SK-N-SH (cell line): Measurements from ENCODE around the gene PAEP. TPM values are rescaled to one million over a fixed set of nuclear protein-coding genes. Genes with fewer than 3 reads are reported as not detected.

Experiments used
- CTCF ChIA-PET: fragments of 300-600, 350-600 bp; formaldehyde crosslinking; extraction: SDS; loops from one replicate; lab custom pipeline; 2021; lab: Yijun Ruan, JAX
- POLR2A ChIA-PET: fragments of 350-600 bp; sonication (Branson Sonifier 250); formaldehyde crosslinking; extraction: SDS; loops from one replicate; lab custom pipeline; 2020; ENCODE audit warnings: antibody characterized with exemption, inconsistent platforms; lab: Yijun Ruan, JAX
- DNase-seq: peaks from one replicate; pipeline ENCODE4 v3.0.0; 2012
- H2AFZ ChIP-seq: fragments of 200-600 bp; sonication (generic); 2 replicates; pipeline ENCODE4 v1.8.1; 2016; ENCODE audit warnings: antibody characterized with exemption, mild to moderate bottlenecking, low read depth
- H3F3A ChIP-seq: fragments of 200-600 bp; sonication (generic); replicated peaks from 2 replicates; pipeline ENCODE3; 2016; ENCODE audit warnings: antibody characterized with exemption, mild to moderate bottlenecking; ENCODE audit not compliant: insufficient read depth
- H3K27ac ChIP-seq, 2 experiments: fragments of 200-500 bp in 1 of 2; fragments of 200-600 bp in 1 of 2; sonication (Bioruptor generic) in 1 of 2; sonication (generic), shearing (Covaris generic) in 1 of 2; 2 replicates each; pipeline versions ENCODE4 v1.5.1 to v1.6.1; 2014 to 2016; ENCODE audit warnings: low read depth in 2 of 2, inconsistent platforms in 1 of 2, low read length in 1 of 2, mild to moderate bottlenecking in 1 of 2, mixed read lengths in 1 of 2
- H3K27me3 ChIP-seq: fragments of 200-600 bp; sonication (generic), shearing (Covaris generic); 2 replicates; pipeline ENCODE4 v1.6.1; 2016; ENCODE audit warnings: mixed run types; ENCODE audit not compliant: insufficient read depth
- H3K36me3 ChIP-seq, 2 experiments: fragments of 200-500 bp in 1 of 2; fragments of 200-600 bp in 1 of 2; sonication (Bioruptor generic) in 1 of 2; sonication (generic) in 1 of 2; replicated peaks in 1 of 2; 2 replicates each; pipeline versions ENCODE3 to v1.5.1; 2014 to 2016; ENCODE audit warnings: low read length in 1 of 2, mild to moderate bottlenecking in 1 of 2; ENCODE audit not compliant: insufficient read depth in 2 of 2, control insufficient read depth in 1 of 2
- H3K4me1 ChIP-seq, 2 experiments: fragments of 200-500 bp in 1 of 2; fragments of 200-600 bp in 1 of 2; sonication (Bioruptor generic) in 1 of 2; sonication (generic), shearing (Covaris generic) in 1 of 2; 2 replicates each; pipeline versions ENCODE4 v1.5.1 to v1.6.1; 2014 to 2016; ENCODE audit warnings: low read depth in 1 of 2, low read length in 1 of 2, mixed run types in 1 of 2; ENCODE audit not compliant: insufficient read depth in 2 of 2, control insufficient read depth in 1 of 2
- H3K4me2 ChIP-seq: fragments of 200-600 bp; sonication (generic), shearing (Covaris generic); 2 replicates; pipeline ENCODE4 v1.6.1; 2017; ENCODE audit warnings: mixed run types
- H3K4me3 ChIP-seq, 2 experiments: fragments of 200-500 bp in 1 of 2; fragments of 200-600 bp in 1 of 2; sonication (Bioruptor generic) in 1 of 2; sonication (generic), shearing (Covaris generic) in 1 of 2; 2 replicates each; pipeline versions ENCODE4 v1.5.1 to v1.8.1; 2014 to 2016; ENCODE audit warnings: low read depth in 2 of 2, inconsistent platforms in 1 of 2, low read length in 1 of 2, mild to moderate bottlenecking in 1 of 2, mixed read lengths in 1 of 2, moderate library complexity in 1 of 2
- H3K79me2 ChIP-seq: fragments of 200-600 bp; sonication (generic); 2 replicates; pipeline ENCODE4 v1.8.1; 2017; ENCODE audit warnings: mild to moderate bottlenecking; ENCODE audit not compliant: insufficient read depth
- H3K9ac ChIP-seq: fragments of 200-600 bp; sonication (generic); 2 replicates; pipeline ENCODE4 v1.6.1; 2017; ENCODE audit warnings: mixed run types
- H3K9me2 ChIP-seq: fragments of 200-600 bp; sonication (generic); 2 replicates; pipeline ENCODE4 v1.6.1; 2017; ENCODE audit warnings: mixed run types
- H3K9me3 ChIP-seq: fragments of 200-600 bp; sonication (generic); 2 replicates; pipeline ENCODE4 v1.6.1; 2017; ENCODE audit warnings: mixed run types, mild to moderate bottlenecking, moderate library complexity
- H4K20me1 ChIP-seq: fragments of 200-600 bp; sonication (generic); 2 replicates; pipeline ENCODE4 v1.6.1; 2017; ENCODE audit warnings: mild to moderate bottlenecking, mixed run types; ENCODE audit not compliant: insufficient read depth
- CHD2 ChIP-seq: fragments of 150-350 bp; IDR thresholded peaks from 2 replicates; pipeline ENCODE4 v1.6.1; 2018; ENCODE audit warnings: low read length; ENCODE audit not compliant: partially characterized antibody
- ELF1 ChIP-seq: IDR thresholded peaks from 2 replicates; pipeline ENCODE4 v1.4.0; 2012
- EP300 ChIP-seq, 2 experiments: IDR thresholded peaks; 2 replicates each; pipeline versions ENCODE4 v1.4.0 to v1.6.1; 2012; ENCODE audit warnings: borderline replicate concordance in 1 of 2, low read depth in 1 of 2, low read length in 1 of 2
- FOXJ3 ChIP-seq: sonication (generic); formaldehyde crosslinking; IDR thresholded peaks from 2 replicates; pipeline ENCODE4 v1.5.1; 2020; ENCODE audit warnings: mild to moderate bottlenecking, missing genetic modification reagents
- GABPA ChIP-seq: IDR thresholded peaks from 2 replicates; pipeline ENCODE4 v1.4.0; 2012; ENCODE audit warnings: low read depth, mild to moderate bottlenecking
- IRF3 ChIP-seq: fragments of 150-350 bp; IDR thresholded peaks from 2 replicates; pipeline ENCODE4 v1.6.1; 2016; ENCODE audit warnings: mild to moderate bottlenecking, low read depth, low read length
- JUND ChIP-seq: IDR thresholded peaks from 2 replicates; pipeline ENCODE4 v1.4.0; 2012
- MAX ChIP-seq: IDR thresholded peaks from 2 replicates; pipeline ENCODE4 v1.4.0; 2012; ENCODE audit warnings: low read depth
- RAD21 ChIP-seq: IDR thresholded peaks from 2 replicates; pipeline ENCODE4 v1.6.1; 2012; ENCODE audit warnings: mild to moderate bottlenecking, low read length
- SIN3A ChIP-seq: IDR thresholded peaks from 2 replicates; pipeline ENCODE4 v1.6.1; 2012; ENCODE audit warnings: low read depth, mild to moderate bottlenecking, low read length, moderate library complexity, borderline replicate concordance
- SMC3 ChIP-seq: IDR thresholded peaks from 2 replicates; pipeline ENCODE4 v1.6.1; 2012; ENCODE audit warnings: low read depth, low read length, improper control_type of control experiment
- TCF12 ChIP-seq: IDR thresholded peaks from 2 replicates; pipeline ENCODE4 v1.4.0; 2012
- TEAD4 ChIP-seq: IDR thresholded peaks from 2 replicates; pipeline ENCODE4 v1.4.0; 2012; ENCODE audit warnings: mild to moderate bottlenecking, borderline replicate concordance; ENCODE audit not compliant: insufficient read depth
- YY1 ChIP-seq: IDR thresholded peaks from 2 replicates; pipeline ENCODE4 v1.4.0; 2012; ENCODE audit warnings: low read depth, mild to moderate bottlenecking
- WGBS: methylation state at CpG from one replicate; pipeline ENCODE4 v1.1.6; 2017; ENCODE audit warnings: low lambda C conversion rate; 5-methylcytosine and 5-hydroxymethylcytosine counted together
- polyA plus RNA-seq, 3 experiments: library from polyadenylated mRNA; depleted of rRNA; stranded (reverse); fragments of >200 nt; gene quantifications; 2 replicates each; pipeline ENCODE4 v1.2.3, GENCODE V29; 2012
- TF ChIP-seq, protein P1 (sequence below): IDR thresholded peaks from 2 replicates; pipeline ENCODE4 v1.6.1; 2012; ENCODE audit warnings: mild to moderate bottlenecking, low read depth, low read length, moderate library complexity
- TF ChIP-seq, protein P2 (sequence below): IDR thresholded peaks from 2 replicates; pipeline ENCODE4 v1.4.0; 2012; ENCODE audit warnings: low read depth, borderline replicate concordance

Gene PAEP
- polyA plus RNA-seq, 1 of the 3 experiments (the other 2 are of a cell fraction), result 0.08 TPM

DNA sequence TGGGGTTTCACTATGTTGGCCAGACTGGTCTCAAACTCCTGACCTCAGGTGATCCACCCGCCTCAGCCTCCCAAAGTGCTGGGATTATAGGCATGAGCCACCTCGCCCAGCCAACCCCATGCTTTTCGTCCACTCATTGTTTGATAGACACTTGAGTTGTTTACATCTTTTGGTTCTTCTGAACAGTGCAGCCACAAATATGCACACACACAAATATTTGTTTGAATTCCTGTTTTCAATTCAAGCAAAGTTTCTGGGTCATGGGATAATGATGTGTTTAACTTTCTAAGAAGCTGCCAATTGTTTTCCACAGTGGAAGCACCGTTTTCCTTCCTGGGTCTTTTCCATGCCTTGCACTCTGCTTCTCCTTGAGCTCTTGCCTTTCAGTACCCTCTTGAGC, 6.8 kb upstream of the PAEP start:
- H3K9me2 ChIP-seq, result no peaks in the 10 kb centered on the region
- H3K4me1 ChIP-seq, result no peaks in the 10 kb centered on the region
- no peaks in the 10 kb centered on the region for H3K36me3 ChIP-seq
- no peak overlapping the region for H3K9ac ChIP-seq
- no peak overlapping the region for H3K4me3 ChIP-seq
- no peak overlapping the region for H3K27ac ChIP-seq
- H3F3A ChIP-seq, result no peaks in the 10 kb centered on the region
- H2AFZ ChIP-seq, result no peak overlapping the region
- H4K20me1 ChIP-seq, result no peaks in the 10 kb centered on the region
- no peak for DNase-seq
- CTCF ChIA-PET, result interaction anchor here (0.7 to 1.2 kb wide), 2 partner anchors 49 to 245 kb away, joined by 3 read pairs; no protein-coding TSS in a partner anchor
- POLR2A ChIA-PET, result no interaction called here
- no peaks in the 10 kb centered on the region for H3K27me3 ChIP-seq
- H3K4me2 ChIP-seq, result no peak overlapping the region
- H3K79me2 ChIP-seq, result no peaks in the 10 kb centered on the region
- WGBS, result 29% methylated on average over 4 of the region's 4 CpGs
- H3K9me3 ChIP-seq, result no peaks in the 10 kb centered on the region
- TF ChIP-seq YY1 (no peak), JUND (no peak), EP300 (IDR thresholded peaks at IDR 0.05; ENCODE audit: borderline replicate concordance in 1 of 2, low read depth in 1 of 2, low read length in 1 of 2) (no peak)
- TF ChIP-seq, all 33 proteins: peak for 0

DNA sequence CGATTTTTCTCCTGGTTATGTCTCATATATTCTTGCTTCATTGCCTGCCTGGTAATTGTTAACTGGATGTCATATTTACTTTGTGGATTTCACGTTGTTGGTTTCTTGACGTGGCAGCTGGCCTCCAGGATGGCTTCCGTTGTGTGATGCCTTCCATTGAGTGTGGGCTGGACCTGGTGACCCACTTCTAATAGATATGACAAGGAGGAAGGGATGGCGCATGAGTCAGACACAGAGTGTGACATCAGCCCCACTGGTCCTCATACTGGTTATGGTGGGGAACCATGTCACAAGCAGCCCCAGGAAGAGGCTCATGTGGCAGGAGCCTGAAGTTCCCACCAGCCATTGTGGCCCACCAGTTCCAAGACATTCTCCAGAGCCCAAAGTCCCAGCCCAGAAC, 6.4 kb upstream of the PAEP start:
- Histone ChIP-seq H3K27ac (no peak overlapping the region), H4K20me1 (no peaks in the 10 kb centered on the region), H3K4me1 (no peaks in the 10 kb centered on the region), H3K27me3 (no peaks in the 10 kb centered on the region), H3F3A (no peaks in the 10 kb centered on the region), H3K9me2 (no peaks in the 10 kb centered on the region), H3K36me3 (no peaks in the 10 kb centered on the region), H3K9me3 (no peaks in the 10 kb centered on the region), H3K9ac (no peak overlapping the region), H3K79me2 (no peaks in the 10 kb centered on the region), H3K4me3 (no peak overlapping the region), H2AFZ (no peak overlapping the region), H3K4me2 (no peak overlapping the region)
- TF ChIP-seq ELF1 (no peak), CHD2 (no peak), SIN3A (no peak), RAD21 (no peak), TEAD4 (no peak), IRF3 (no peak), JUND (no peak), GABPA (no peak), MAX (no peak), FOXJ3 (no peak), TCF12 (no peak), SMC3 (no peak), YY1 (no peak)
- TF ChIP-seq, protein P1, sequence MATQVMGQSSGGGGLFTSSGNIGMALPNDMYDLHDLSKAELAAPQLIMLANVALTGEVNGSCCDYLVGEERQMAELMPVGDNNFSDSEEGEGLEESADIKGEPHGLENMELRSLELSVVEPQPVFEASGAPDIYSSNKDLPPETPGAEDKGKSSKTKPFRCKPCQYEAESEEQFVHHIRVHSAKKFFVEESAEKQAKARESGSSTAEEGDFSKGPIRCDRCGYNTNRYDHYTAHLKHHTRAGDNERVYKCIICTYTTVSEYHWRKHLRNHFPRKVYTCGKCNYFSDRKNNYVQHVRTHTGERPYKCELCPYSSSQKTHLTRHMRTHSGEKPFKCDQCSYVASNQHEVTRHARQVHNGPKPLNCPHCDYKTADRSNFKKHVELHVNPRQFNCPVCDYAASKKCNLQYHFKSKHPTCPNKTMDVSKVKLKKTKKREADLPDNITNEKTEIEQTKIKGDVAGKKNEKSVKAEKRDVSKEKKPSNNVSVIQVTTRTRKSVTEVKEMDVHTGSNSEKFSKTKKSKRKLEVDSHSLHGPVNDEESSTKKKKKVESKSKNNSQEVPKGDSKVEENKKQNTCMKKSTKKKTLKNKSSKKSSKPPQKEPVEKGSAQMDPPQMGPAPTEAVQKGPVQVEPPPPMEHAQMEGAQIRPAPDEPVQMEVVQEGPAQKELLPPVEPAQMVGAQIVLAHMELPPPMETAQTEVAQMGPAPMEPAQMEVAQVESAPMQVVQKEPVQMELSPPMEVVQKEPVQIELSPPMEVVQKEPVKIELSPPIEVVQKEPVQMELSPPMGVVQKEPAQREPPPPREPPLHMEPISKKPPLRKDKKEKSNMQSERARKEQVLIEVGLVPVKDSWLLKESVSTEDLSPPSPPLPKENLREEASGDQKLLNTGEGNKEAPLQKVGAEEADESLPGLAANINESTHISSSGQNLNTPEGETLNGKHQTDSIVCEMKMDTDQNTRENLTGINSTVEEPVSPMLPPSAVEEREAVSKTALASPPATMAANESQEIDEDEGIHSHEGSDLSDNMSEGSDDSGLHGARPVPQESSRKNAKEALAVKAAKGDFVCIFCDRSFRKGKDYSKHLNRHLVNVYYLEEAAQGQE, result no peak
- TF ChIP-seq, protein P2, sequence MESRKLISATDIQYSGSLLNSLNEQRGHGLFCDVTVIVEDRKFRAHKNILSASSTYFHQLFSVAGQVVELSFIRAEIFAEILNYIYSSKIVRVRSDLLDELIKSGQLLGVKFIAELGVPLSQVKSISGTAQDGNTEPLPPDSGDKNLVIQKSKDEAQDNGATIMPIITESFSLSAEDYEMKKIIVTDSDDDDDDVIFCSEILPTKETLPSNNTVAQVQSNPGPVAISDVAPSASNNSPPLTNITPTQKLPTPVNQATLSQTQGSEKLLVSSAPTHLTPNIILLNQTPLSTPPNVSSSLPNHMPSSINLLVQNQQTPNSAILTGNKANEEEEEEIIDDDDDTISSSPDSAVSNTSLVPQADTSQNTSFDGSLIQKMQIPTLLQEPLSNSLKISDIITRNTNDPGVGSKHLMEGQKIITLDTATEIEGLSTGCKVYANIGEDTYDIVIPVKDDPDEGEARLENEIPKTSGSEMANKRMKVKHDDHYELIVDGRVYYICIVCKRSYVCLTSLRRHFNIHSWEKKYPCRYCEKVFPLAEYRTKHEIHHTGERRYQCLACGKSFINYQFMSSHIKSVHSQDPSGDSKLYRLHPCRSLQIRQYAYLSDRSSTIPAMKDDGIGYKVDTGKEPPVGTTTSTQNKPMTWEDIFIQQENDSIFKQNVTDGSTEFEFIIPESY, result no peak
- POLR2A ChIA-PET, result no interaction called here
- WGBS, result 38% methylated on average over 5 of the region's 5 CpGs
- DNase-seq, result no peak
- CTCF ChIA-PET, result interaction anchor here (0.7 kb wide), 1 partner anchor 245 kb away, joined by 3 read pairs; no protein-coding TSS in a partner anchor
